Rectal smooth muscle tissue (tissue), 1 donor: Measurements from ENCODE around the gene AANAT.

Source experiments
- H3K27ac ChIP-seq: one replicate; pipeline ENCODE4 v1.7.0; 2013; ENCODE audit warnings: low read depth, low read length, inconsistent platforms
- H3K27me3 ChIP-seq: one replicate; pipeline ENCODE4 v1.7.0; 2013; ENCODE audit warnings: low read length; ENCODE audit not compliant: control insufficient read depth, insufficient read depth
- H3K36me3 ChIP-seq: one replicate; pipeline ENCODE4 v1.7.0; 2013; ENCODE audit warnings: low read length; ENCODE audit not compliant: control insufficient read depth, insufficient read depth
- H3K4me1 ChIP-seq: one replicate; pipeline ENCODE4 v1.7.0; 2013; ENCODE audit warnings: low read length; ENCODE audit not compliant: control insufficient read depth, insufficient read depth
- H3K4me3 ChIP-seq: one replicate; pipeline ENCODE4 v1.7.0; 2013; ENCODE audit warnings: low read length
- H3K9ac ChIP-seq: one replicate; pipeline ENCODE4 v1.7.0; 2013; ENCODE audit warnings: low read length

AANAT gene

DNA sequence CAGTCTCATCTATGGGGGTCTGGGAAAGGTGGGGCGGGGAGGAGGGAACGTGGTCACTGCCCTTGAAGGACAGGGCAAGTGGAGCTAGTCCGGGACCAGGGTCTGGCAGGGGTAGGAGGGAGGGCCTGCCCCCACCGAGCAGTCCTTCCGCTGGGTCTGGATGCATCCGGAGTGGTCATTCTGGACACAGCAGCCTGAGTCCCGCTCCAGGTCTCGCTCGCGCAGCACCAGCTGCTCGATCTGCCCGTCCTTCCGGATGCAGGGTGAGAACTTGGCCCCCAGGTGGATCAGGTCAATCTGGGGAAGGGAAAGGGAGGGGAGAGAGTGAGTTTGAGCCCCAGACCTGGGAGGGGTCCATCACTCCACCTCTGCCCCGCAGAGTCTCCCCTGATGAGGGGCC lies 6.8 kb downstream of the AANAT start:
- Histone ChIP-seq H3K4me1 (no peaks in the 10 kb centered on the region), H3K27me3 (no peaks in the 10 kb centered on the region), H3K4me3 (no peak overlapping the region), H3K36me3 (no peaks in the 10 kb centered on the region), H3K9ac (no peak overlapping the region), H3K27ac (no peak overlapping the region)

DNA sequence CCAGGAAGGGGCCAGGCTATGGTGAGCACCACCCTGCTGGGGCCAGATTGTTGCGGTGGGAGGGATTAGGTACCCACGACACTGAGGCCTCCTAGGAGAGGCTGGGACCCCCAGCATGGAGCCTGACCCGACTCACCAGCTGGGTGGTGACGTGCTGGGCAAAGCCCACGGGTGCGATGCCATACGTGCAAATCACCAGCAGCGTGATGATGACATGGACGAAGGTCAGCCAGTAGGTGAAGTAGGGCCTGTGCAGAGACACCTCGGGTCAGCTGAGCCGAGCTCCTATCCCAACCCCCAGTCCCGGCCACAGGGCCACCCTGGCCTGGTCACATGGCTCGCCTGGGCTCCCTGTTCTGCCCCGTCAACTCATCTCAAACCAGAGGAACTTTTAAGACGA lies 7.5 kb downstream of the AANAT start:
- Histone ChIP-seq H3K36me3 (no peaks in the 10 kb centered on the region), H3K27me3 (no peaks in the 10 kb centered on the region), H3K27ac (no peak overlapping the region), H3K9ac (no peak overlapping the region), H3K4me3 (no peak overlapping the region), H3K4me1 (no peaks in the 10 kb centered on the region)

DNA sequence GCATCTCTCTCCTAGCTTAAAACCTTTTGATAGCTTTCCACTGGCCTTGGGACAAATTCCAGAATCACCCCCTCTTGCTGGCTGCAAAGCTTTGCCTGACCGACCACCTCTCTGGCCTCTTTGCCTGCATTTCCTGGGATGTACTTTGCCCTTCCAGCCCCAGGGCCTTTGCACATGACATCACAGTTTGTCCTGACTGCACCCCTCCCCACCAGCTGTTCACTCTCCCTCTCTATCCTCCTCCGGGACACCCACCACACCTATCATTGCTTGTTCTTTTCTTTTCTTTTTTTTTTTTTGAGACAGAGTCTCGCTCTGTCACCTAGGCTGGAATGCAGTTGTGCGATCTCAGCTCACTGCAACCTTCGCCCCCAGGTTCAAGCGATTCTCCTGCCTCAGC lies 7.9 kb downstream of the AANAT start:
- H3K36me3 ChIP-seq = no peaks in the 10 kb centered on the region
- H3K27ac ChIP-seq = no peak overlapping the region
- no peaks in the 10 kb centered on the region for H3K4me1 ChIP-seq
- no peak overlapping the region for H3K9ac ChIP-seq
- no peaks in the 10 kb centered on the region for H3K27me3 ChIP-seq
- no peak overlapping the region for H3K4me3 ChIP-seq

DNA sequence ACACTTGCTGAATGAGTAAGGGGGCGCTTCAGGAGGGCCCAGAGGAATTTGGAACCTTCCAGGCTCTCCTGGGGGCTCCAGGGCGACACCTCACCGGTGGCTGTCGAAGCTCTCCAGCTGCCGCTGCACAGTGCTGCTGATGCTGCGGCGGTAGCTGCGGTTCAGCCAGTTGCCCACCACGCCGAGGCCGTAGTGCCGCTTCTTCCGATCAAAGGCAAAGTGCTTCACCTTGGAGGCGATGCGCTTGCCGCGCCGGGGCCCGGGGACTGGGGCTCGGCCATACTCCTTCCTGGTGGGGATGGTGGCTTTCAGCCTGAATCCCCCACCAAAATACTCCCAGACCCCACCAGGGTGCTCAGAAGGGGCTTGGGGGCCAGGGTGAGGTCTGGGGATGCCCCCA lies 9.3 kb downstream of the AANAT start:
- Histone ChIP-seq H3K9ac (no peak overlapping the region), H3K27me3 (no peaks in the 10 kb centered on the region), H3K4me3 (no peak overlapping the region), H3K27ac (no peak overlapping the region), H3K4me1 (no peaks in the 10 kb centered on the region), H3K36me3 (no peaks in the 10 kb centered on the region)

DNA sequence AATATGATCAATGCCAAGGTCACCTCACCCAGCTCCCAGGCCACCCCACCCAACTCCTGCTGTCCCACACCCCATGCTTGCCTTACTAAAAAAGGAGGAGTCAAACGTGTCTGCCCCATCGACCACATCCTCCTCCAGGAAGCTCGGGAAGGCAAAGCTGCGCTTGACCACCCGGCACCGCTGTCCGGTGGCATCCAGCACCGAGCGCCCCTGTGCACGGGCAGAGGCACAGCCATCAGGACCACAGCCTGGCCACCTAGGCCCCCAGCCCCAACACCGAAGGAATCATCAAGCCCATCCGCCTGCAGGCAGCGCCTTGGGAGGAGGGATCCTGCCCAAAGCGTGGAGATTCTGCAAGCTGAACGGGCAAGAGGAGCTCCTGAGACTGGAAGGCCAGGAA lies 10.2 kb downstream of the AANAT start:
- no peaks in the 10 kb centered on the region for H3K27me3 ChIP-seq
- H3K4me3 ChIP-seq = no peak overlapping the region
- H3K4me1 ChIP-seq = no peaks in the 10 kb centered on the region
- H3K27ac ChIP-seq = no peak overlapping the region
- no peaks in the 10 kb centered on the region for H3K36me3 ChIP-seq
- no peak overlapping the region for H3K9ac ChIP-seq

DNA sequence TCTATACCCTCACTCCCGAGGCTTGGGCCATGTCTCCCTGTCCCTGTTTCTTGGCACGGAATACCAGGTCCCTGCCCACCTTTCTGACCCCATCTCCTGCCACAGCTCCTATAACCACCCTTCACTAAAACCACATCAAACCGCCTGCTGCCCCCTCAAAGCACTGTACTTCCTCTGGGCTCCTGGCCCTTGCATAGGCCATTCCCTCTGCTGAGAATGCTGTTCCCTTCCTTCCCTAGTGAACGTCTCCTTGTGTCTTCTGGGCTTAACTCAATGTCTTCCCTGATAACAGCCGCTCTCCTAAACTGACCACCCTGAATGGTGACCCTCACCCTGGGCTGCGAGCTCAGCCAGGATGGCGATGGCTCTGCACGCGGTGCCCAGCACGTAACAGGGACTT lies 10.7 kb downstream of the AANAT start:
- Histone ChIP-seq H3K9ac (no peak overlapping the region), H3K4me3 (no peak overlapping the region), H3K36me3 (no peaks in the 10 kb centered on the region), H3K27me3 (no peaks in the 10 kb centered on the region), H3K4me1 (no peaks in the 10 kb centered on the region), H3K27ac (no peak overlapping the region)

DNA sequence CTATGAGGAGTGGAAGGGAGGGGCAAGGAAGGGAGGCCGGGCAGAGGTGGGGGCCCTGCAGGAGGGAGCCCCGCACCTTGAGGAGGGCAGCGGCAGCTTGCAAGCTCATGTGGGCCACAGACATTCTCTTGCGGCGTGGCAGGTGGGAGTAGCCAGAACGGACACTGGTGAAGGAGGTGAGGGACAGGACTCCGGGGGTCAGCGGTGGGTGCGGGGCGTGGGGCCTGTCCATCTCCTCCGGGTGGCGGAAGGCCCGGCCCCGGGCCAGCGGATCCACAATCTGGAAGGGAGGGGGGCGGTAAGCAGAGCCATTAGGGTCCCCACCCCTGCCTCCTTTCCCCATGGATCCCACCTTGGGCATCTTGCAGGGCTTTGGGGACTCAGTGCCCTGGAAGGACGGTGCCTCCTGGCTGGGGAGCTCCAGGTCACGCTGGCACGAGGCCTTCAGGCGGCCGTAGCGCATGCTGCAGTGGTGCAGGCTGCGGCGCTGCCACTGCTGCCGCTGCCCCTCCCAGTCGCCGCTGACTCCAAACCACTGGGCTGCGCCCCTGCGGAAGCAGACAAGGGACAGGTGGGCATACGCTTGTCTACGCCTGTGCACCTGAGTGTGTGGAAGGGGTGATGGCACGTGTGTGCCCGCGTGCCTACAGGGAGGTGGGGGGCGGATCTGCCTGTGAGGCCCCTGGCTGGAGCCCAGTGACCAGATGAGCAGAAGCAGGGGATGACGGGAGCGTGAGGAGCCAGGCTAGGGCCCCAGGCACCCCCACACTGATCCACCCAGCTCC lies 11.5 kb downstream of the AANAT start:
- Histone ChIP-seq H3K27ac (no peak overlapping the region), H3K9ac (no peak overlapping the region), H3K4me3 (no peak overlapping the region), H3K4me1 (no peaks in the 10 kb centered on the region), H3K36me3 (no peaks in the 10 kb centered on the region), H3K27me3 (no peaks in the 10 kb centered on the region)

DNA sequence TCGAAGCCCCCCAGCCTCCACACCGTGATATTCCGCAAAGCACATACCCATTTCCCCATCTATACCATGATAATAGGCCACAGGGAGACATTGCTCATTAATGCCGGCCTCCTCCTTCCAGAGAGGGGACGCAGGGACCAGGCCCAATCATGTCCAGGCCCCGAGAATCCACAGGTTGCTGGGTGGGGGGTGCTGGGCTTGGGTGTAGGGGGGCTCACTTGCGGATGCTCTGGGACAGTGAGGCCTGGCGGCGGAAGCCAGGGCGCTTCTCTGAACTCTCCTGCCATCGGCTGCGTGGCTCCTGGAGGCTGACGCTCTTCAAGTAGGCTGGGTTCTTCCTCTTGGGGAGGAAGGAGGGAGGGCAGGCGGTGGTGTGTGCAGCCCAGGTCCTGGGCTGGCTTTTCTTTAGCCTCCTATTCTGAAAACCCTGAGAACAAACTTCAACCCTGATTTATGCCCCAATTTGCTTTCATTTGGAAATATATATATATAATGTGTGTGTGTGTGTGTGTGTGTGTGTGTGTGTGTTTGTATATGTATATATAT lies 12.2 kb downstream of the AANAT start:
- Histone ChIP-seq H3K27me3 (no peaks in the 10 kb centered on the region), H3K4me3 (no peak overlapping the region)

DNA sequence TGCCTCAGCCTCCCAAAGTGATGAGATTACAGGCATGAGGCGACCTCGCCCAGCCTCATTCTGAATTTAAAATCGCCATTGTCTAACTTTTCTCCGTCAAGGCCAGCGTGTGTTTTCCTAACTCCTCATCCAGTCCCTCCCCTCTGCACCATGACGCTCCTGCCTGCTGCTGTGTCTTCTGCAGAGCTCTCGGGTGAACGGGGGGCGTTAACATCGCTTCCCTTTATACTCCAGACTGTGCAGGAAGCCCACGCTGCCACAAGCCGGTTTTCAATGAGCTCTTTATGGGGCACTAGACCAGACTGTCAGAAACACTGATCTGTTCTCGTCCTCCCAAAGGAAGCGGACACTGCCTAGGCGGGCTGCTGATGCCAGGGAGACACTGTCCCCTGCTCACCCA lies 13.2 kb downstream of the AANAT start:
- Histone ChIP-seq H3K36me3 (no peaks in the 10 kb centered on the region), H3K27ac (no peak overlapping the region), H3K9ac (no peak overlapping the region), H3K4me3 (no peak overlapping the region), H3K27me3 (no peaks in the 10 kb centered on the region), H3K4me1 (no peaks in the 10 kb centered on the region)

More for the DNA sequence above, 12.2 kb downstream of the AANAT start:
- Histone ChIP-seq H3K36me3 (no peaks in the 10 kb centered on the region), H3K4me1 (no peaks in the 10 kb centered on the region), H3K9ac (no peak overlapping the region), H3K27ac (no peak overlapping the region)

DNA sequence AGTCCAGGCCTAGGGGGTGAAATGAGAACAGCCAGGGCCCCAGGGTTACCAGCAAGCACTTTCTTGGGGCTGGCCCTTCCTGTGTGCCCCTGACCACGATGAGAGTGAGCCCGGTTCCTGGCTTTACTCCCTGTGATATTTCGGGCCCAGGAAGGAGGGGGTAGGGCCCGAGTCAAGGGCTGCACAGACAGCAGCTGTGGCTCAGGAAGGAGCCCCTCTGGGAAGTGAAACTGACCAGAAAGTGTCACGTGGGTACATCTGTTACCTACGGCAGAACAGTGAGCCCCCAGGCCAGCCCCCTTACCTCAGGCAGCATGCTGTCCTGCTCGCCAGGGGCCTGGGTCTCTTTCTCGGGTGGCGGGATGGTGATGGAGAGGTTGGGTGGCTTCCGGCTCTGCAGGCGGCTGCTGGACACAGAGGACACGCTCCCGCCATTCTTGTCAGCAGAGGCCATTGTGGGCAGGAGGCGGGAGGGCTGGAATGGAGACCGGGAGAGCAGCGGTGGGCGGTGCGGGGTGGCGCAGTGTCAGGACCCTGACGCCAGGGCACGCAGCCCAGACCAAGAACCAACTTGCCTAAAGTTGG lies 13.8 kb downstream of the AANAT start:
- no peaks in the 10 kb centered on the region for H3K36me3 ChIP-seq
- H3K9ac ChIP-seq = no peak overlapping the region
- H3K27ac ChIP-seq = no peak overlapping the region
- H3K4me3 ChIP-seq = peak overlapping the region; percentile 8
- H3K4me1 ChIP-seq = no peaks in the 10 kb centered on the region
- no peaks in the 10 kb centered on the region for H3K27me3 ChIP-seq

DNA sequence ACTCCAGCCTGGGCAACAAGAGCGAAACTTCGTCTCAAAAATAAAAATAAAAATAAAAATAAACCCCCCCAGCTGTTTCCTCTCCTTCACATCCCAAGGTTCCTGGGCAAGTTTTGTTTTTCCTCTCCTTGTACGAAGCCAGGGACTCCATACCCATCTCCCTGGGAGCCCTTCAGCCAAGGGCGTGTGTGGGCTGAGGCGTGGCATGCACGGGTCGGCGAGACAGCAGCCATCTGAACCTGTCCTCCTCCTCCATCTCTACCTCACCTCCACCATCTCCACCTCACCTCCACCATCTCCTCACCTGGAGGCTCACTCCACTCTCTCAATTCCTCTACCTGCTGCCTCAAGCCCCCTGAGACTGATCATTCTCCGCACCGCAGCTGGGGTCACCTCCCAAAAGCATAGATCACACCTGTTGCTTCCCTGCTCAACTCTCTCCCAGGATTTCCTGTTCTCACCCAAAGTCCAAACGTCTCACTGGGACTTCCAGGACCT lies 16.9 kb downstream of the AANAT start:
- H3K27ac ChIP-seq = no peak overlapping the region
- H3K27me3 ChIP-seq = no peaks in the 10 kb centered on the region
- H3K4me1 ChIP-seq = no peaks in the 10 kb centered on the region
- H3K9ac ChIP-seq = no peak overlapping the region
- no peak overlapping the region for H3K4me3 ChIP-seq
- H3K36me3 ChIP-seq = no peaks in the 10 kb centered on the region

DNA sequence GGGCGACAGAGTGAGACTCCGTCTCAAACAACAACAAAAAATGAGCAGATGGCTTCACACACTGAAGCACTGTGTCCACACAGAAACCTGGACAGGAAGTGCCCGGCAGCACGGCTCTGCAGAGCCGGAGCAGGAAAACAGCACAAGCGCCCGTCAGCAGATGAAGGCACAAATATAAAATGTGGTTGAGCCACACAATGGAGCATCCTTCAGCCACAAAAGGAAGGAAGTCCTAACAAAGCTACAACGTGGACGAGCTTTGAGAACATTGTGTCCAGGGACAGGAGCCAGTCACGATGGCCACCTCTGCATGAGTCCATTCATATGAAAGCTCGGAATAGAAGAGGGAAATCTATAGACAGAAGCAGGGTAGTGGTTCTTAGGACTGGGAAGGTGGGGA lies 18.2 kb downstream of the AANAT start:
- Histone ChIP-seq H3K27me3 (no peaks in the 10 kb centered on the region), H3K4me3 (no peak overlapping the region), H3K9ac (no peak overlapping the region), H3K36me3 (no peaks in the 10 kb centered on the region), H3K27ac (no peak overlapping the region), H3K4me1 (no peaks in the 10 kb centered on the region)
